ENCODE measurements around the gene KBTBD3.

- TF ChIP-seq POLR2A (IDR thresholded peaks at IDR 0.05), result peak; percentile 92 to 95
- TF ChIP-seq CTCF (IDR thresholded peaks at IDR 0.05), result peak; percentile 11 to 45 (median 28)
Observed at GRCh38 chr11:106076919-106077608, at the start of gene KBTBD3.

Data from tibial nerve (tissue), 3 donors.